ENCODE data around the gene ADAM12.
"Not testable (repeated sequence)": the region's sequence is repeated elsewhere in the genome, so short reads cannot be mapped to it uniquely, and the experiment has no call there.

The ADAM12 gene

GRCh38 chr10:126058104-126058503 lies 330.2 kb downstream of the ADAM12 start:
- Histone ChIP-seq H3K4me1 (ENCODE audit: control insufficient read depth, insufficient read depth, low read length, unreplicated experiment) (peaks cover 45% of the 10 kb centered on the region), H3K4me3 (ENCODE audit: low read depth, low read length) (no peak overlapping the region), H3K79me2 (ENCODE audit: control insufficient read depth, insufficient read depth, low read length, unreplicated experiment) (no peaks in the 10 kb centered on the region), H3K27me3 (ENCODE audit: insufficient read depth, low read length) (no peaks in the 10 kb centered on the region), H3K27ac (ENCODE audit: low read depth, low read length) (no peak overlapping the region), H2AFZ (ENCODE audit: low read length, unreplicated experiment) (no peak overlapping the region), H3K36me3 (ENCODE audit: insufficient read depth, low read length) (no peaks in the 10 kb centered on the region)

- peaks cover 39% of the 10 kb centered on the region for H3K4me1 ChIP-seq (ENCODE audit: control insufficient read depth, insufficient read depth, low read length, unreplicated experiment)
- H2AFZ ChIP-seq (ENCODE audit: low read length, unreplicated experiment): no peak overlapping the region
- no peaks in the 10 kb centered on the region for H3K27me3 ChIP-seq (ENCODE audit: insufficient read depth, low read length)
- no peaks in the 10 kb centered on the region for H3K36me3 ChIP-seq (ENCODE audit: insufficient read depth, low read length)
- no peak overlapping the region for H3K27ac ChIP-seq (ENCODE audit: low read depth, low read length)
- H3K4me3 ChIP-seq (ENCODE audit: low read depth, low read length): no peak overlapping the region
- no peaks in the 10 kb centered on the region for H3K79me2 ChIP-seq (ENCODE audit: control insufficient read depth, insufficient read depth, low read length, unreplicated experiment)
Measured at GRCh38 chr10:126057494-126057893, 330.8 kb downstream of the ADAM12 start.

GRCh38 chr10:126054191-126054590 lies 334.1 kb downstream of the ADAM12 start:
- peaks cover 17% of the 10 kb centered on the region for H3K4me1 ChIP-seq (ENCODE audit: control insufficient read depth, insufficient read depth, low read length, unreplicated experiment)
- no peaks in the 10 kb centered on the region for H3K79me2 ChIP-seq (ENCODE audit: control insufficient read depth, insufficient read depth, low read length, unreplicated experiment)
- no peak overlapping the region for H2AFZ ChIP-seq (ENCODE audit: low read length, unreplicated experiment)
- no peaks in the 10 kb centered on the region for H3K36me3 ChIP-seq (ENCODE audit: insufficient read depth, low read length)
- no peak overlapping the region for H3K4me3 ChIP-seq (ENCODE audit: low read depth, low read length)
- no peaks in the 10 kb centered on the region for H3K27me3 ChIP-seq (ENCODE audit: insufficient read depth, low read length)
- H3K27ac ChIP-seq (ENCODE audit: low read depth, low read length): no peak overlapping the region

- no peaks in the 10 kb centered on the region for H3K79me2 ChIP-seq (ENCODE audit: control insufficient read depth, insufficient read depth, low read length, unreplicated experiment)
- H3K36me3 ChIP-seq (ENCODE audit: insufficient read depth, low read length): peaks cover 6% of the 10 kb centered on the region; the same call in 1 of the 2 replicates
- H3K4me3 ChIP-seq (ENCODE audit: low read depth, low read length): no peak overlapping the region
- H3K4me1 ChIP-seq (ENCODE audit: control insufficient read depth, insufficient read depth, low read length, unreplicated experiment): peaks cover 10% of the 10 kb centered on the region
- H2AFZ ChIP-seq (ENCODE audit: low read length, unreplicated experiment): no peak overlapping the region
- no peak overlapping the region for H3K27ac ChIP-seq (ENCODE audit: low read depth, low read length)
- no peaks in the 10 kb centered on the region for H3K27me3 ChIP-seq (ENCODE audit: insufficient read depth, low read length)
Measured at GRCh38 chr10:126052171-126052570, 336.1 kb downstream of the ADAM12 start.

GRCh38 chr10:126049759-126050700 lies 338.2 kb downstream of the ADAM12 start:
- H3K4me1 ChIP-seq (ENCODE audit: control insufficient read depth, insufficient read depth, low read length, unreplicated experiment): peaks cover 10% of the 10 kb centered on the region
- no peak overlapping the region for H3K4me3 ChIP-seq (ENCODE audit: low read depth, low read length)
- peaks cover 11% of the 10 kb centered on the region; the same call in 1 of the 2 replicates for H3K36me3 ChIP-seq (ENCODE audit: insufficient read depth, low read length)
- H3K27ac ChIP-seq (ENCODE audit: low read depth, low read length): no peak overlapping the region; the same call in 1 of the 2 replicates
- no peaks in the 10 kb centered on the region for H3K79me2 ChIP-seq (ENCODE audit: control insufficient read depth, insufficient read depth, low read length, unreplicated experiment)
- no peaks in the 10 kb centered on the region for H3K27me3 ChIP-seq (ENCODE audit: insufficient read depth, low read length)
- H2AFZ ChIP-seq (ENCODE audit: low read length, unreplicated experiment): no peak overlapping the region

- peaks cover 15% of the 10 kb centered on the region; the same call in 1 of the 2 replicates for H3K36me3 ChIP-seq (ENCODE audit: insufficient read depth, low read length)
- not testable (repeated sequence) for H3K4me3 ChIP-seq (ENCODE audit: low read depth, low read length); H3K27me3 ChIP-seq (ENCODE audit: insufficient read depth, low read length); H2AFZ ChIP-seq (ENCODE audit: low read length, unreplicated experiment); H3K4me1 ChIP-seq (ENCODE audit: control insufficient read depth, insufficient read depth, low read length, unreplicated experiment); H3K27ac ChIP-seq (ENCODE audit: low read depth, low read length); H3K79me2 ChIP-seq (ENCODE audit: control insufficient read depth, insufficient read depth, low read length, unreplicated experiment)
Measured at GRCh38 chr10:126047749-126048148, 340.5 kb downstream of the ADAM12 start.

- Histone ChIP-seq H3K79me2 (ENCODE audit: control insufficient read depth, insufficient read depth, low read length, unreplicated experiment) (no peaks in the 10 kb centered on the region), H3K4me1 (ENCODE audit: control insufficient read depth, insufficient read depth, low read length, unreplicated experiment) (peaks cover 10% of the 10 kb centered on the region), H3K27ac (ENCODE audit: low read depth, low read length) (no peak overlapping the region), H3K36me3 (ENCODE audit: insufficient read depth, low read length) (peaks cover 15% of the 10 kb centered on the region; the same call in 1 of the 2 replicates), H3K27me3 (ENCODE audit: insufficient read depth, low read length) (no peaks in the 10 kb centered on the region), H3K4me3 (ENCODE audit: low read depth, low read length) (no peak overlapping the region), H2AFZ (ENCODE audit: low read length, unreplicated experiment) (no peak overlapping the region)
Measured at GRCh38 chr10:126046831-126047230, 341.4 kb downstream of the ADAM12 start.

- Histone ChIP-seq H3K4me1 (ENCODE audit: control insufficient read depth, insufficient read depth, low read length, unreplicated experiment) (peaks cover 10% of the 10 kb centered on the region), H3K4me3 (ENCODE audit: low read depth, low read length) (no peak overlapping the region), H3K27me3 (ENCODE audit: insufficient read depth, low read length) (no peaks in the 10 kb centered on the region), H3K79me2 (ENCODE audit: control insufficient read depth, insufficient read depth, low read length, unreplicated experiment) (no peaks in the 10 kb centered on the region), H3K36me3 (ENCODE audit: insufficient read depth, low read length) (peaks cover 19% of the 10 kb centered on the region; the same call in 1 of the 2 replicates), H2AFZ (ENCODE audit: low read length, unreplicated experiment) (no peak overlapping the region), H3K27ac (ENCODE audit: low read depth, low read length) (no peak overlapping the region)
Measured at GRCh38 chr10:126045861-126046260, 342.4 kb downstream of the ADAM12 start.

- no peaks in the 10 kb centered on the region for H3K79me2 ChIP-seq (ENCODE audit: control insufficient read depth, insufficient read depth, low read length, unreplicated experiment)
- H3K4me3 ChIP-seq (ENCODE audit: low read depth, low read length): no peak overlapping the region
- no peak overlapping the region for H3K27ac ChIP-seq (ENCODE audit: low read depth, low read length)
- no peak overlapping the region for H2AFZ ChIP-seq (ENCODE audit: low read length, unreplicated experiment)
- H3K36me3 ChIP-seq (ENCODE audit: insufficient read depth, low read length): peaks cover 20% of the 10 kb centered on the region; the same call in 1 of the 2 replicates
- no peaks in the 10 kb centered on the region for H3K4me1 ChIP-seq (ENCODE audit: control insufficient read depth, insufficient read depth, low read length, unreplicated experiment)
- no peaks in the 10 kb centered on the region for H3K27me3 ChIP-seq (ENCODE audit: insufficient read depth, low read length)
Measured at GRCh38 chr10:126043389-126043788, 344.9 kb downstream of the ADAM12 start.

- no peak overlapping the region for H3K4me3 ChIP-seq (ENCODE audit: low read depth, low read length)
- no peak overlapping the region for H3K27ac ChIP-seq (ENCODE audit: low read depth, low read length)
- H2AFZ ChIP-seq (ENCODE audit: low read length, unreplicated experiment): no peak overlapping the region
- no peaks in the 10 kb centered on the region for H3K79me2 ChIP-seq (ENCODE audit: control insufficient read depth, insufficient read depth, low read length, unreplicated experiment)
- H3K36me3 ChIP-seq (ENCODE audit: insufficient read depth, low read length): peaks cover 18% of the 10 kb centered on the region; the same call in 1 of the 2 replicates
- no peaks in the 10 kb centered on the region for H3K27me3 ChIP-seq (ENCODE audit: insufficient read depth, low read length)
- no peaks in the 10 kb centered on the region for H3K4me1 ChIP-seq (ENCODE audit: control insufficient read depth, insufficient read depth, low read length, unreplicated experiment)
Measured at GRCh38 chr10:126042906-126043305, 345.4 kb downstream of the ADAM12 start.

- Histone ChIP-seq H3K4me1 (ENCODE audit: control insufficient read depth, insufficient read depth, low read length, unreplicated experiment) (no peaks in the 10 kb centered on the region), H3K79me2 (ENCODE audit: control insufficient read depth, insufficient read depth, low read length, unreplicated experiment) (no peaks in the 10 kb centered on the region), H3K4me3 (ENCODE audit: low read depth, low read length) (no peak overlapping the region), H3K27ac (ENCODE audit: low read depth, low read length) (no peak overlapping the region), H2AFZ (ENCODE audit: low read length, unreplicated experiment) (no peak overlapping the region), H3K36me3 (ENCODE audit: insufficient read depth, low read length) (peaks cover 18% of the 10 kb centered on the region; the same call in 1 of the 2 replicates), H3K27me3 (ENCODE audit: insufficient read depth, low read length) (no peaks in the 10 kb centered on the region)
Measured at GRCh38 chr10:126042354-126042753, 345.9 kb downstream of the ADAM12 start.
